SK-N-MC (cell line): ENCODE data around the gene EVI2B.
"Not testable (repeated sequence)": the region's sequence is repeated elsewhere in the genome, so short reads cannot be mapped to it uniquely, and the experiment has no call there.

Source experiments
- DNase-seq: peaks from one replicate; pipeline ENCODE4 v3.0.0-alpha.2; 2011; ENCODE audit warnings: low read depth, low spot score
- H3K27ac ChIP-seq: fragments of 200-600 bp; sonication (generic); 2 replicates; pipeline ENCODE4 v1.5.1; 2016; ENCODE audit warnings: mixed run types
- H3K36me3 ChIP-seq: fragments of 200-600 bp; sonication (generic); 2 replicates; pipeline ENCODE4 v1.6.1; 2017; ENCODE audit warnings: antibody characterized with exemption, low read length, mixed read lengths; ENCODE audit not compliant: insufficient read depth
- H3K4me3 ChIP-seq: fragments of 200-600 bp; sonication (generic); 2 replicates; pipeline ENCODE4 v1.5.1; 2016
- H3K9ac ChIP-seq: fragments of 200-600 bp; sonication (generic); 2 replicates; pipeline ENCODE4 v1.8.0; 2017; ENCODE audit warnings: mixed run types, mixed read lengths; ENCODE audit not compliant: insufficient read length
- H3K9me3 ChIP-seq: fragments of 200-600 bp; sonication (generic); 2 replicates; pipeline ENCODE4 v1.6.1; 2017; ENCODE audit warnings: low read depth, mild to moderate bottlenecking, antibody characterized with exemption, low read length, moderate library complexity, mixed read lengths
- EZH2 ChIP-seq: fragments of 200-600 bp; sonication (generic); IDR thresholded peaks from one replicate; pipeline ENCODE4 v1.6.1; 2017; ENCODE audit warnings: antibody characterized with exemption
- FOXP2 ChIP-seq: optimal IDR thresholded peaks from 2 replicates; pipeline ENCODE3; 2011; ENCODE audit warnings: mild to moderate bottlenecking, moderate library complexity; ENCODE audit not compliant: insufficient read depth; ENCODE audit errors: extremely low read length, control extremely low read depth
- POLR2AphosphoS5 ChIP-seq: IDR thresholded peaks from 2 replicates; pipeline ENCODE4 v1.6.1; 2012; ENCODE audit warnings: mild to moderate bottlenecking, low read depth, low read length, borderline replicate concordance

EVI2B gene

GRCh38 chr17:31318298-31318801 is 4.5 kb upstream of the EVI2B start:
- TF ChIP-seq FOXP2: no peak
- TF ChIP-seq EZH2: no peak
- TF ChIP-seq POLR2AphosphoS5: no peak
- Histone ChIP-seq H3K9me3 (no peaks in the 10 kb centered on the region), H3K9ac (no peak overlapping the region), H3K4me3 (no peak overlapping the region), H3K27ac (no peak overlapping the region), H3K36me3 (no peaks in the 10 kb centered on the region)
- no peak for DNase-seq

GRCh38 chr17:31314782-31315100 is 887 bp upstream of the EVI2B start:
- H3K9ac ChIP-seq: no peak overlapping the region
- TF ChIP-seq FOXP2: no peak
- TF ChIP-seq EZH2: no peak
- TF ChIP-seq POLR2AphosphoS5: no peak
- no peak overlapping the region for H3K4me3 ChIP-seq
- no peaks in the 10 kb centered on the region for H3K36me3 ChIP-seq
- H3K9me3 ChIP-seq: no peaks in the 10 kb centered on the region
- DNase-seq: no peak
- peak overlapping the region; percentile 91; the same call in 1 of the 2 replicates for H3K27ac ChIP-seq

GRCh38 chr17:31312223-31312622 is 1.6 kb downstream of the EVI2B start:
- H3K9ac ChIP-seq, DNase-seq, H3K36me3 ChIP-seq, H3K27ac ChIP-seq, H3K9me3 ChIP-seq, H3K4me3 ChIP-seq: not testable (repeated sequence)

- no peak for DNase-seq
- Histone ChIP-seq H3K36me3 (no peaks in the 10 kb centered on the region), H3K9ac (no peak overlapping the region)
Measured at GRCh38 chr17:31311526-31311925, 2.3 kb downstream of the EVI2B start.

GRCh38 chr17:31310886-31311285 is 3.0 kb downstream of the EVI2B start:
- Histone ChIP-seq H3K4me3 (no peak overlapping the region), H3K27ac (no peak overlapping the region), H3K9me3 (no peaks in the 10 kb centered on the region), H3K36me3 (no peaks in the 10 kb centered on the region), H3K9ac (no peak overlapping the region)
- TF ChIP-seq POLR2AphosphoS5 (no peak), EZH2 (no peak), FOXP2 (no peak)
- DNase-seq: no peak

More at GRCh38 chr17:31311526-31311925, 2.3 kb downstream of the EVI2B start:
- H3K27ac ChIP-seq: no peak overlapping the region
- no peaks in the 10 kb centered on the region for H3K9me3 ChIP-seq
- no peak overlapping the region for H3K4me3 ChIP-seq
- TF ChIP-seq EZH2: no peak
- no peak for TF ChIP-seq POLR2AphosphoS5
- no peak for TF ChIP-seq FOXP2

- no peak for DNase-seq
- H3K36me3 ChIP-seq: no peaks in the 10 kb centered on the region
- no peaks in the 10 kb centered on the region for H3K9me3 ChIP-seq
- H3K27ac ChIP-seq: no peak overlapping the region
- no peak overlapping the region for H3K4me3 ChIP-seq
- no peak overlapping the region for H3K9ac ChIP-seq
- TF ChIP-seq POLR2AphosphoS5: no peak
- no peak for TF ChIP-seq EZH2
- TF ChIP-seq FOXP2: no peak
Measured at GRCh38 chr17:31310260-31310659, 3.6 kb downstream of the EVI2B start.

GRCh38 chr17:31309556-31309955 is 4.3 kb downstream of the EVI2B start:
- H3K9ac ChIP-seq: no peak overlapping the region
- H3K4me3 ChIP-seq: no peak overlapping the region
- H3K36me3 ChIP-seq: no peaks in the 10 kb centered on the region
- no peak for DNase-seq
- H3K27ac ChIP-seq: no peak overlapping the region
- TF ChIP-seq POLR2AphosphoS5 (no peak), EZH2 (no peak), FOXP2 (no peak)
- no peaks in the 10 kb centered on the region for H3K9me3 ChIP-seq

- H3K27ac ChIP-seq: no peak overlapping the region
- TF ChIP-seq EZH2: no peak
- no peak for TF ChIP-seq FOXP2
- no peak for TF ChIP-seq POLR2AphosphoS5
- no peak overlapping the region for H3K4me3 ChIP-seq
- H3K9me3 ChIP-seq: no peaks in the 10 kb centered on the region
- H3K9ac ChIP-seq: no peak overlapping the region
- no peaks in the 10 kb centered on the region for H3K36me3 ChIP-seq
- DNase-seq: no peak
Measured at GRCh38 chr17:31308372-31309334, 5.2 kb downstream of the EVI2B start.

- Histone ChIP-seq H3K4me3 (no peak overlapping the region), H3K9ac (no peak overlapping the region), H3K27ac (no peak overlapping the region), H3K36me3 (no peaks in the 10 kb centered on the region), H3K9me3 (no peaks in the 10 kb centered on the region)
- TF ChIP-seq POLR2AphosphoS5 (no peak), EZH2 (no peak), FOXP2 (no peak)
- no peak for DNase-seq
Measured at GRCh38 chr17:31307640-31308039, 6.2 kb downstream of the EVI2B start.
